HCT116 (cell line): Measurements from ENCODE around the gene AHRR. TPM values are rescaled to one million over a fixed set of nuclear protein-coding genes. Genes with fewer than 3 reads are reported as not detected.

Experiments used
- ATAC-seq: fragments of 200-7000 bp; cut with Tn5 transposase; 2 replicates; pipeline ENCODE4 v1.9.1; 2020; ENCODE audit warnings: mild to moderate bottlenecking, moderate library complexity
- BruUV-seq: library from RNA; stranded (reverse); fragments of 400-500 nt; replicated peaks from 2 replicates; lab custom pipeline; 2021; lab: Mats Ljungman, UMichigan
- CTCF ChIA-PET: fragments of 300-600 bp; sonication (Branson Sonifier 250); formaldehyde crosslinking; loops from one replicate; lab custom pipeline; 2021; ENCODE audit warnings: antibody characterized with exemption; lab: Charles Lee
- POLR2A ChIA-PET: fragments of 300-600, 350-600 bp; sonication (Branson Sonifier 250); formaldehyde crosslinking; loops from one replicate; lab custom pipeline; 2021; ENCODE audit warnings: antibody characterized with exemption; lab: Charles Lee
- RAD21 ChIA-PET, 2 experiments: fragments of 300-600 bp; sonication (Branson Sonifier 250); formaldehyde crosslinking; loops; one replicate each; lab custom pipeline; 2023; ENCODE audit warnings: low total read pairs in 2 of 2; ENCODE audit not compliant: uncharacterized antibody in 2 of 2, unreplicated experiment in 2 of 2, low non-redundant PET in 1 of 2; lab: Charles Lee
- DNase-seq: peaks from one replicate; pipeline ENCODE4 v3.0.0-alpha.2; 2010; ENCODE audit warnings: low read depth, low spot score
- H2AFZ ChIP-seq: fragments of 200-600 bp; shearing (Covaris generic), sonication (generic); 2 replicates; pipeline ENCODE4 v1.6.1; 2017; ENCODE audit warnings: low read depth, mixed run types, mixed read lengths, antibody characterized with exemption, low read length; ENCODE audit not compliant: poor library complexity, severe bottlenecking
- H3K27ac ChIP-seq: 2 replicates; pipeline ENCODE4 v1.5.1; 2012; ENCODE audit warnings: low read depth, low read length
- H3K27me3 ChIP-seq: fragments of 200-600 bp; sonication (generic); 2 replicates; pipeline ENCODE4 v1.6.1; 2016; ENCODE audit warnings: mixed run types, low read length, mixed read lengths; ENCODE audit not compliant: insufficient read depth
- H3K36me3 ChIP-seq, 2 experiments: fragments of 200-500 bp in 1 of 2; fragments of 200-600 bp in 1 of 2; sonication (Bioruptor generic) in 1 of 2; sonication (generic) in 1 of 2; 2 replicates each; pipeline versions ENCODE4 v1.5.1 to v1.6.1; 2014 to 2016; ENCODE audit warnings: low read length in 2 of 2, inconsistent platforms in 1 of 2, mixed read lengths in 1 of 2, mixed run types in 1 of 2; ENCODE audit not compliant: insufficient read depth in 2 of 2, control insufficient read depth in 1 of 2
- H3K4me1 ChIP-seq, 2 experiments: fragments of 200-600 bp in 1 of 2; sonication (generic) in 1 of 2; 2 replicates each; pipeline versions ENCODE4 v1.5.1 to v1.6.1; 2012 to 2017; ENCODE audit warnings: low read length in 2 of 2, inconsistent platforms in 1 of 2, mild to moderate bottlenecking in 1 of 2, mixed read lengths in 1 of 2, mixed run types in 1 of 2, moderate library complexity in 1 of 2; ENCODE audit not compliant: insufficient read depth in 2 of 2, control insufficient read depth in 1 of 2
- H3K4me2 ChIP-seq: fragments of 200-600 bp; sonication (generic); 2 replicates; pipeline ENCODE4 v1.6.1; 2017; ENCODE audit warnings: mixed run types, low read length, mixed read lengths
- H3K4me3 ChIP-seq, 2 experiments: fragments of 200-600 bp in 1 of 2; sonication (generic) in 1 of 2; replicated peaks in 1 of 2; 2 replicates each; pipeline ENCODE4 v1.5.1; 2011 to 2016; ENCODE audit warnings: low read length in 2 of 2, control low read depth in 1 of 2, low read depth in 1 of 2, mild to moderate bottlenecking in 1 of 2, mixed read lengths in 1 of 2, mixed run types in 1 of 2
- H3K79me2 ChIP-seq: fragments of 200-600 bp; sonication (generic); 2 replicates; pipeline ENCODE4 v1.6.1; 2017; ENCODE audit warnings: mild to moderate bottlenecking, mixed run types, low read length, moderate library complexity, mixed read lengths; ENCODE audit not compliant: insufficient read depth
- H3K9ac ChIP-seq: fragments of 200-600 bp; sonication (generic); 2 replicates; pipeline ENCODE4 v1.6.1; 2016; ENCODE audit warnings: low read length, mixed read lengths
- H3K9me2 ChIP-seq: fragments of 200-600 bp; sonication (generic), shearing (Covaris generic); 2 replicates; pipeline ENCODE4 v1.6.1; 2017; ENCODE audit warnings: mixed run types, mild to moderate bottlenecking, moderate library complexity; ENCODE audit not compliant: insufficient read depth
- H3K9me3 ChIP-seq, 2 experiments: fragments of 200-500 bp in 1 of 2; fragments of 200-600 bp in 1 of 2; sonication (Bioruptor generic) in 1 of 2; sonication (generic) in 1 of 2; 2 replicates each; pipeline ENCODE4 v1.6.1; 2014 to 2017; ENCODE audit warnings: low read length in 2 of 2, mixed read lengths in 2 of 2, inconsistent platforms in 1 of 2, low read depth in 1 of 2, mild to moderate bottlenecking in 1 of 2, mixed run types in 1 of 2, moderate library complexity in 1 of 2; ENCODE audit not compliant: control insufficient read depth in 1 of 2, insufficient read depth in 1 of 2
- H4K20me1 ChIP-seq: fragments of 200-600 bp; sonication (generic), shearing (Covaris generic); 2 replicates; pipeline ENCODE4 v1.6.1; 2017; ENCODE audit warnings: mixed run types, mild to moderate bottlenecking, moderate library complexity; ENCODE audit not compliant: insufficient read depth
- CBX3 ChIP-seq: IDR thresholded peaks from 2 replicates; pipeline ENCODE4 v1.6.1; 2012; ENCODE audit warnings: low read depth
- CEBPB ChIP-seq: IDR thresholded peaks from 2 replicates; pipeline ENCODE4 v1.6.1; 2012; ENCODE audit warnings: low read depth
- EZH2 ChIP-seq: fragments of 200-600 bp; sonication (generic); IDR thresholded peaks from 2 replicates; pipeline ENCODE4 v1.6.1; 2017; ENCODE audit warnings: antibody characterized with exemption, mixed run types
- EZH2phosphoT487 ChIP-seq: fragments of 200-600 bp; IDR thresholded peaks from 2 replicates; pipeline ENCODE4 v1.6.1; 2018; ENCODE audit warnings: antibody characterized with exemption, borderline replicate concordance
- JUND ChIP-seq: IDR thresholded peaks from 2 replicates; pipeline ENCODE4 v1.6.1; 2012
- MAX ChIP-seq: IDR thresholded peaks from 2 replicates; pipeline ENCODE4 v1.6.1; 2012
- RAD21 ChIP-seq: IDR thresholded peaks from 2 replicates; pipeline ENCODE4 v1.6.1; 2012; ENCODE audit warnings: low read depth, mild to moderate bottlenecking
- SIN3A ChIP-seq: IDR thresholded peaks from 2 replicates; pipeline ENCODE4 v1.6.1; 2012; ENCODE audit warnings: low read depth
- SP1 ChIP-seq: IDR thresholded peaks from 2 replicates; pipeline ENCODE4 v1.6.1; 2012; ENCODE audit warnings: low read depth
- SRF ChIP-seq: IDR thresholded peaks from 2 replicates; pipeline ENCODE4 v1.6.1; 2012; ENCODE audit warnings: low read depth
- TCF7L2 ChIP-seq: IDR thresholded peaks from 2 replicates; pipeline ENCODE4 v1.7.0; 2011; ENCODE audit warnings: borderline replicate concordance, inconsistent platforms; ENCODE audit not compliant: insufficient read depth, insufficient read length; ENCODE audit errors: extremely low read depth
- YY1 ChIP-seq: IDR thresholded peaks from 2 replicates; pipeline ENCODE4 v1.6.1; 2011; ENCODE audit warnings: low read length, low read depth, moderate library complexity, mild to moderate bottlenecking; ENCODE audit not compliant: insufficient replicate concordance; ENCODE audit errors: extremely low read depth
- ZBTB33 ChIP-seq: IDR thresholded peaks from 2 replicates; pipeline ENCODE4 v1.6.1; 2011; ENCODE audit warnings: mild to moderate bottlenecking, low read length, moderate library complexity; ENCODE audit not compliant: insufficient replicate concordance; ENCODE audit errors: extremely low read depth
- ZFX ChIP-seq: fragments of 450-650 bp; IDR thresholded peaks from 2 replicates; pipeline ENCODE4 v1.6.1; 2017
- intact Hi-C: fragments of 100-400 bp; cut with micrococcal nuclease; formaldehyde crosslinking; loops from 2 replicates; pipeline ENCODE4 v1.10.0; 2022
- total RNA-seq: library from RNA; stranded (reverse); gene quantifications from one replicate; pipeline ENCODE4 v1.2.1, GENCODE V29; 2021; ENCODE audit not compliant: unreplicated experiment
- TF ChIP-seq, protein P1 (sequence below), 3 experiments: fragments of 200-600 bp in 1 of 3; sonication (generic) in 1 of 3; IDR thresholded peaks in 2 of 3; conservative IDR thresholded peaks in 1 of 3; 2 replicates each; pipeline ENCODE4 v1.5.1; 2012 to 2017; ENCODE audit warnings: low read depth in 2 of 3, low read length in 2 of 3, antibody characterized with exemption in 1 of 3, borderline replicate concordance in 1 of 3, control low read depth in 1 of 3, mild to moderate bottlenecking in 1 of 3, mixed read lengths in 1 of 3, mixed run types in 1 of 3, moderate library complexity in 1 of 3; ENCODE audit not compliant: insufficient read depth in 1 of 3

The AHRR gene
- total RNA-seq, 1 experiment from 2014 or later: 12.7 TPM

- Histone ChIP-seq H3K4me1 (peaks cover 16 to 22% of the 10 kb centered on the region in 2 experiments; a peak in 3 of 4 replicates), H3K27me3 (no peaks in the 10 kb centered on the region), H4K20me1 (no peaks in the 10 kb centered on the region), H3K36me3 (no peaks in the 10 kb centered on the region), H3K9me3 (no peaks in the 10 kb centered on the region), H3K79me2 (no peaks in the 10 kb centered on the region), H3K27ac (no peak overlapping the region)
- RAD21 ChIA-PET: no interaction called here
- intact Hi-C loops: no loop called here
- ATAC-seq: no peak
- DNase-seq: no peak
- no TSS peak for BruUV-seq
- CTCF ChIA-PET: no interaction called here
- POLR2A ChIA-PET: no interaction called here
- TF ChIP-seq CBX3 (no peak), SP1 (no peak), EZH2 (no peak), ZBTB33 (no peak), SRF (no peak), TCF7L2 (no peak), ZFX (no peak), CEBPB (no peak), MAX (no peak), SIN3A (no peak), RAD21 (no peak), YY1 (no peak), EZH2phosphoT487 (no peak), JUND (no peak)
- TF ChIP-seq, protein P1, sequence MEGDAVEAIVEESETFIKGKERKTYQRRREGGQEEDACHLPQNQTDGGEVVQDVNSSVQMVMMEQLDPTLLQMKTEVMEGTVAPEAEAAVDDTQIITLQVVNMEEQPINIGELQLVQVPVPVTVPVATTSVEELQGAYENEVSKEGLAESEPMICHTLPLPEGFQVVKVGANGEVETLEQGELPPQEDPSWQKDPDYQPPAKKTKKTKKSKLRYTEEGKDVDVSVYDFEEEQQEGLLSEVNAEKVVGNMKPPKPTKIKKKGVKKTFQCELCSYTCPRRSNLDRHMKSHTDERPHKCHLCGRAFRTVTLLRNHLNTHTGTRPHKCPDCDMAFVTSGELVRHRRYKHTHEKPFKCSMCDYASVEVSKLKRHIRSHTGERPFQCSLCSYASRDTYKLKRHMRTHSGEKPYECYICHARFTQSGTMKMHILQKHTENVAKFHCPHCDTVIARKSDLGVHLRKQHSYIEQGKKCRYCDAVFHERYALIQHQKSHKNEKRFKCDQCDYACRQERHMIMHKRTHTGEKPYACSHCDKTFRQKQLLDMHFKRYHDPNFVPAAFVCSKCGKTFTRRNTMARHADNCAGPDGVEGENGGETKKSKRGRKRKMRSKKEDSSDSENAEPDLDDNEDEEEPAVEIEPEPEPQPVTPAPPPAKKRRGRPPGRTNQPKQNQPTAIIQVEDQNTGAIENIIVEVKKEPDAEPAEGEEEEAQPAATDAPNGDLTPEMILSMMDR (IDR thresholded peaks at IDR 0.05 in 2 of 3, conservative IDR thresholded peaks at IDR 0.05 in 1 of 3; ENCODE audit: borderline replicate concordance in 1 of 3, insufficient read depth in 1 of 3, low read depth in 2 of 3, low read length in 2 of 3): no peak
- TF ChIP-seq, all 23 proteins: peak for 0
- no peak overlapping the region for H3K9ac ChIP-seq
- no peak overlapping the region for H2AFZ ChIP-seq
- no peak overlapping the region for H3K4me3 ChIP-seq
- no peaks in the 10 kb centered on the region for H3K9me2 ChIP-seq
- H3K4me2 ChIP-seq: no peak overlapping the region
These were observed 96.0 kb downstream of the AHRR start for GRCh38 chr5:417301-418161.
